Measurements from ENCODE around the gene FKBP1A.

DNA sequence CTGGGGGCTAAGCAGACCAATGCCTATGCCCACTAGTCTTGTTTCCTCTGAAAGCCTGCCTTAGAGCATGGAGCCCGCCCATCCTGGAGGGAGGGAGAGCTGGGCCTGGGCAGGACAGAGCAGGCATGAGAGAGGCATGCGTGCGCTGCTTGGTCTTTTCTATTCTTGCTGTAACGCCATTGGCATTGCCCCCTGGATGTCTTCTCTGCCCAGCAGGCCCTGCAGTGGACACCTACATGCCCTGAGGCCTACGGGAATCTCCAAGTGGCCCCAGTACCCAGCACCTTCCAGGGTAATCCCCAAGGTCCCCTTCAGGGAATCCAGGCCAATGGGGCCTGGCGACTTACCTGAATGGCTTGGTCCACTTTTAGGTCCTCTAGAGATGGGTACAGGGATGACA, 72.8 kb downstream of the FKBP1A start:
- TF ChIP-seq EP300 (IDR thresholded peaks at IDR 0.05; ENCODE audit: borderline replicate concordance) (no peak), FOXM1 (IDR thresholded peaks at IDR 0.05; ENCODE audit: borderline replicate concordance, low read depth) (no peak), CREB1 (IDR thresholded peaks at IDR 0.05; ENCODE audit: low read depth) (no peak), YY1 (IDR thresholded peaks at IDR 0.05; ENCODE audit: low read depth) (no peak), NFIC (IDR thresholded peaks at IDR 0.05) (no peak)
- TF ChIP-seq, protein P1, sequence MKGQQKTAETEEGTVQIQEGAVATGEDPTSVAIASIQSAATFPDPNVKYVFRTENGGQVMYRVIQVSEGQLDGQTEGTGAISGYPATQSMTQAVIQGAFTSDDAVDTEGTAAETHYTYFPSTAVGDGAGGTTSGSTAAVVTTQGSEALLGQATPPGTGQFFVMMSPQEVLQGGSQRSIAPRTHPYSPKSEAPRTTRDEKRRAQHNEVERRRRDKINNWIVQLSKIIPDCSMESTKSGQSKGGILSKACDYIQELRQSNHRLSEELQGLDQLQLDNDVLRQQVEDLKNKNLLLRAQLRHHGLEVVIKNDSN (IDR thresholded peaks at IDR 0.05) = no peak
- TF ChIP-seq, protein P2, sequence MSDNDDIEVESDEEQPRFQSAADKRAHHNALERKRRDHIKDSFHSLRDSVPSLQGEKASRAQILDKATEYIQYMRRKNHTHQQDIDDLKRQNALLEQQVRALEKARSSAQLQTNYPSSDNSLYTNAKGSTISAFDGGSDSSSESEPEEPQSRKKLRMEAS (IDR thresholded peaks at IDR 0.05) = no peak

All from Ishikawa (cell line).